Measurements from ENCODE around the gene EHBP1.

The EHBP1 gene

GRCh38 chr2:62822549-62822948, 117.0 kb downstream of the EHBP1 start:
- no peak for DNase-seq (ENCODE audit: low read depth)

- DNase-seq (ENCODE audit: low read depth) = no peak
Observed at GRCh38 chr2:62824388-62824787, 118.9 kb downstream of the EHBP1 start.

GRCh38 chr2:62826141-62826540, 120.6 kb downstream of the EHBP1 start:
- no peak for DNase-seq (ENCODE audit: low read depth)

GRCh38 chr2:62826953-62827675, 121.6 kb downstream of the EHBP1 start:
- DNase-seq (ENCODE audit: low read depth) = no peak

- DNase-seq (ENCODE audit: low read depth) = no peak
Observed at GRCh38 chr2:62831729-62832128, 126.2 kb downstream of the EHBP1 start.

- DNase-seq (ENCODE audit: low read depth) = no peak
Observed at GRCh38 chr2:62844311-62845090, 139.0 kb downstream of the EHBP1 start.

- no peak for DNase-seq (ENCODE audit: low read depth)
Observed at GRCh38 chr2:62845256-62845655, 139.7 kb downstream of the EHBP1 start.

DNA sequence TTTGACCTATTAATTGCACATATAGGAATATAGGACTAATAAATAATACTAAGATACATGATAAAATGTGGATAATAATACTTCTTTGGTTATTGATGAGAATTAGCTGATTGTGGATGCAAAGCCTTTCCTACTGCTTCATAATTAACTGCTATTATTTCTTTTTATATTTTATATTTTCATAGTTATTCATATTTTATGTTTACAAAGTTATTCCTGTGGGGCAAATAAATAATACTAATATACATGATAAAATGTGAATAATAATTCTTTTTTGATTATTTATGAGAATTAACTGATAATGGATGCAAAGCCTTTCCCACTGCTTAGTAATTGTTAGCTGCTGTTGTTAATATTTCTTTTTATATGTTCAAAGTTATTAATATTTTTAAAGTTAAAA, 146.7 kb downstream of the EHBP1 start:
- DNase-seq (ENCODE audit: low read depth) = no peak

DNA sequence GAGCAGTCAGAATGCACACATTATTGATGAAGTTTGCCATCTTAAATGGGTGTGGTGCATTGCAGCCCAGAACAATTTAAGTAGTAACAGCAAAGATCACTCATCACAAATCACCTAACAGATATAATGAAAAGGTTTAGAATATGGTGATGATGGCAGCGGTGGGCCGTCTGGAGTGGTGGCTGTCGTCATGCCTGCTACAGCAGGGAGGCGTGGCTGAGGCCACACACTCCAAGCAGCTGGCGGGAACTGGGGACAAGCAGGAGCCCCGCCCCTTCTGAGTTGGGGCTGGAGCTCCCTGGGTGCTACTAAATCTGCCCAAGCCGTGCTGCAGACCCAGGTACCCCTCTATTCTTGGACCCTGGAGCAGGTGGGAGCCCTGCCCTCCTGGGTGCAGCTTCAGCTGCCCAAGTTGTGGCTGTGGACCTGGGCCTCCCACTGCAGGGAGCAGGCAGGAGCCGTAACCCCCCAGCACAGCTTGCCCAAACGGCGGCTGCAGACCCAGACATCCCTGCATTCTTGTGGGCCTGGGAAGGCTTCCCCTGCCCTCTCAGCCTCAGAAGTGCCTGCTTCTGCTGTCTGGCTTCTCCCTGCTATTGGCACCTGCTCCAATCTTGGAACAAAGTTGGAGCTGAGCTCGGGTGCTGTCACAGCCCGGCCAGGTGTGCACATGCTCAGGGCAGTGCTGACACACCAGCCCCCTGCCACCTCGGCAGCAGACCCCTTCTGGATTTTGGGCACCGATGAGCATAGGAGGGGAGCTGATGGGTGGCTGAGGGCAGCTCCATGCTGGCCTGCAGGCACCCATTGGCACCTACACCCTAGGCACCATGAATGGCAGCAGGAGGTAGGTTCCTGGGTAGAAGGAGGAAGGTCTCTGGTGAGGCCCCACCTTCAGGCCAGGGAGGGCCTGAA, 149.3 kb downstream of the EHBP1 start:
- DNase-seq (ENCODE audit: low read depth) = no peak

GRCh38 chr2:62856228-62857040, 150.9 kb downstream of the EHBP1 start:
- no peak for DNase-seq (ENCODE audit: low read depth)

GRCh38 chr2:62857139-62857931, 151.8 kb downstream of the EHBP1 start:
- no peak for DNase-seq (ENCODE audit: low read depth)

DNA sequence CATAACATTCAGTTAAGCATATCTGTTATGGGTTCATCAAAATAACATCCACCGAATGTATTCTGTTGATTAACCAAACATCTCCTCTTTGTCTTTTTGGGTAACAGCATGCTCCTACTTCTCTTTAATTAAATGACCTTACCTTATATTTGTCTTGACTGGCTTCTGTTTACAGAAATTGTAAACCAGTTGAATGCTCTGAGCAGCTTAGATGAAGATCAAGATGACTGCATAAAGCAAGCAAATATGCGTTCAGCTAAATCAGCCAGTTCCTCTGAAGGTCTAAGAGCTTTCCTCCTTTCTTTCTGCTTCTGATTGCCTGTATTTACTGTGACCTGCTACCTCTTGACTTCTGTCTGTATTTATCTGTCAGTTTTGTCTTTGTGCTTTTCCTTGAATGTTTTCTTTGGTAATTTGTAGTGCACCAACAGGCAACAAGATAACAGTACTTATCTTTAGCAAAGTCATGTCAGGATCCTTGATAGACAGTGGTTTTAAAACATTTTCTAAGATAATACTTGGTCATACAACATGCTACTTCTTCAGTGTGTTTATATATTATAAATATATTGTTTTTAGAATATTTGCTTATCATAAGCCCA, 152.8 kb downstream of the EHBP1 start:
- no peak for DNase-seq (ENCODE audit: low read depth)

DNA sequence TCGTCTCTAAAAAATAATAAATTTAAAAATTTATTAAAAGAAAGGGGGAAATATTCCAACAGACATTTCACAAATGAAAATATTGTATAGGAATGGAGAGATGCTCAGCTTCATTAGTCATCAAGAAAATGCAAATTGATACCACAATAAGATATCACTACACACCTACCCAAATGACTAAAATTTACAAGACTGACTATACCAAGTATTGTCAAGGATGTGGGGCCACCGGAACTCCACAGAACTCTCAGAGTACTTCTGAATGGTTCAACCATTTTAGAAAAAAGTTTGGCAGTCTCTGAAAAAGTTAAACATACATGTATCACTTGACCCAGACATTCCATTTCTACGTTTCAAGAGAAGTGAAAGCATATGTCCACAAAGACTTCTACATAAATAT, 163.4 kb downstream of the EHBP1 start:
- DNase-seq (ENCODE audit: low read depth) = no peak

GRCh38 chr2:62870966-62871365, 165.5 kb downstream of the EHBP1 start:
- DNase-seq (ENCODE audit: low read depth) = no peak

- DNase-seq (ENCODE audit: low read depth) = no peak
Observed at GRCh38 chr2:62871506-62871905, 166.0 kb downstream of the EHBP1 start.

- no peak for DNase-seq (ENCODE audit: low read depth)
Observed at GRCh38 chr2:62873603-62874002, 168.1 kb downstream of the EHBP1 start.

- no peak for DNase-seq (ENCODE audit: low read depth)
Observed at GRCh38 chr2:62874881-62875383, 169.4 kb downstream of the EHBP1 start.

DNA sequence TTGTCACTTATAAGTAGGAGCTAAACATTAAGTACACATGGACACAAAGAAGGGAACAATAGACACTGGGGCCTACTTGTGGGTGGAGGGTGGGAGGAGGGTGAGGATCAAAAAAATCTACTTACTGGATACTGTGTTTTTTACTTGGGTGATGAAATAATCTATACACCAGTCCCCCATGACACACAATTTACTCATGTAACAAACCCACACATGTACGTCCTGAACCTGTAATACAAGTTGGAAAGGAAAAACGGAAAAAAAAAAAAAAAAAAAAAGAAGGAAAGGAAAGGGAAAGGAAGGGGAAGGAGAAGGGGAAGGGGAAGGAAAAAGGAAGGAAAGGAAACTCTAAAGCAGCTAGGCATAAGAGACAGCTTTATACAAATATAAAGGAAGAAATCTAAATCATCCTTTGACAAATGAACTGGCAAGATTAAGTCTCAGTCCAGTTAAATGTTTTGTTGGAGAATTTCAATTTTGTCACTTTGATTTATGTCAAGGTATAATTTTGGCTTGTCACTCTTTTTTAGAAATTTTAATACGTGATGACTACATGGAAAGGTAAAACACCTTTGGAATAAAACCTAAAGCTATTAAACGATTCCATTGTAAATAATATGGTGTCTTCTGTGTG, 175.8 kb downstream of the EHBP1 start:
- DNase-seq (ENCODE audit: low read depth) = no peak

DNA sequence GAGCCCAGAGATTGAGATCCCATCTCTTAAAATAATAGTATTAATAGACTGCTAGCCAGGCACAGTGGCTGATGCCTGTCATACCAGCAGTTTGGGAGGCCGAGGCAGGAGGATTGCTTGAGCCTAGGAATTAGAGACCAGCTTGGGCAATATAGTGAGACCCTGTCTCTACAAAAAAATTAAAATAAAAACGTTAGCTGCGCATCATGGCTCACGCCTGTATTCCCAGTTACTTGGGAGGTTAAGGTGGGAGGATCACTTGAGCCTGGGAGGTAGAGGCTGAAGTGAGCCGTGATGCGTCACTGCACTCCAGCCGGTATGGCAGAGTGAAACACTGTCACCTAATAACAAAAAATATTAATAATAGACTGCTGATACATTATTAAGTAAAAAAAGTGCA, 178.1 kb downstream of the EHBP1 start:
- DNase-seq (ENCODE audit: low read depth) = no peak

DNA sequence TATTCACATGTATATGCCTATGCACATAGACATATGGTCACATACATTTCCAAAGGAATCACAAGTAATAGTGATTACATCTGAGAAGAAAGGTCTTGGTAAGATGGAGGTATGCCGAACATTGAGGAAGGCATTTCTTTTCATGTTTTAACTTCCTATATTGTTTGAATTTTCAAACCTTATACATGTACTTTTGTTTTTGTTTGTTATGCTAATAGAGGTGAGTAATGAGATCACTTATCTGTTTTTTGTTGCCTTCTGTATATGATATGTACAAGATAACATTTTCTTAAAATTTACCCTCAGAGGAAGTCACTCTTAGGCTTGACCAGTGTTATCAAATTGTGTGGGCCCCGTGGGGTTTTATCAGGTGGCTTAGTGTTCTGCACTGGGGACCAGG, 178.6 kb downstream of the EHBP1 start:
- DNase-seq (ENCODE audit: low read depth) = no peak
